SJSA1 (cell line): ENCODE measurements around the gene ATP9A. TPM values are rescaled to one million over a fixed set of nuclear protein-coding genes. Genes with fewer than 3 reads are reported as not detected.

Source experiments
- DNase-seq, 2 experiments: peaks; one replicate each; pipeline ENCODE4 v3.0.0-alpha.2; 2015 to 2020; ENCODE audit warnings: low spot score in 2 of 2, low read depth in 1 of 2
- H3K27ac ChIP-seq: fragments of 250-450 bp; sonication (Bioruptor Pico); 2 replicates; pipeline ENCODE4 v1.5.1; 2020; ENCODE audit warnings: mild to moderate bottlenecking, moderate library complexity
- H3K27me3 ChIP-seq: fragments of 250-450 bp; sonication (Bioruptor Pico); replicated peaks from 2 replicates; pipeline ENCODE4 v1.5.1; 2020; ENCODE audit warnings: mild to moderate bottlenecking, moderate library complexity
- H3K36me3 ChIP-seq: fragments of 250-450 bp; sonication (Bioruptor Pico); 2 replicates; pipeline ENCODE4 v1.5.1; 2020; ENCODE audit warnings: mild to moderate bottlenecking
- H3K4me1 ChIP-seq: fragments of 250-450 bp; sonication (Bioruptor Pico); replicated peaks from 2 replicates; pipeline ENCODE4 v1.6.1; 2021; ENCODE audit warnings: mild to moderate bottlenecking
- H3K4me3 ChIP-seq: fragments of 250-450 bp; sonication (Bioruptor Pico); 2 replicates; pipeline ENCODE4 v1.5.1; 2020; ENCODE audit warnings: mild to moderate bottlenecking
- H3K9me3 ChIP-seq: fragments of 250-450 bp; sonication (Bioruptor Pico); replicated peaks from 2 replicates; pipeline ENCODE4 v1.5.1; 2020; ENCODE audit warnings: mild to moderate bottlenecking
- total RNA-seq: library from RNA; depleted of rRNA; stranded (reverse); fragments of >200 nt; shearing (Covaris generic); gene quantifications from 2 replicates; pipeline ENCODE4 v1.2.3, GENCODE V29; 2014

ATP9A gene
- total RNA-seq, 1 experiment from 2014 or later = 5.9 TPM

DNA sequence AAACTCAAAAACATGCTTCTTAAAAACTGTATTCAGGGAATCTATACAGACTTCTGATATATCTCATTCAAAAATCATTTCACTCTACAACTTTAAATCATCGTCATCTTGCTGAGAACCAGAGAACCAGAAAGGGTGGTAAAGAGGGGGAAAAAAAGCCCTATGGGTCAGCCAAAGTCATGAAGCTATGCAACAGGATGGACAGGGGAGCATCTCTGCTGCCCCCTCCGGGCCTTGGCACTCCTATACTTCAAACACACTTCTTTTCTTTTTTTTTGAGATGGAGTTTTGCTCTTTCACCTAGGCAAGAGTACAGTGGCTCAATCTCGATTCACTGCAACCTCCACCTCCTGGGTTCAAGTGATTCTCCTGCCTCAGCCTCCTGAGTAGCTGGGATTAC lies 152.1 kb downstream of the ATP9A start:
- no peaks in the 10 kb centered on the region for H3K4me1 ChIP-seq
- no peak overlapping the region for H3K27ac ChIP-seq
- no peak for DNase-seq
- no peaks in the 10 kb centered on the region for H3K9me3 ChIP-seq
- no peaks in the 10 kb centered on the region for H3K36me3 ChIP-seq
- H3K4me3 ChIP-seq = no peak overlapping the region
- H3K27me3 ChIP-seq = no peaks in the 10 kb centered on the region

GRCh38 chr20:51614687-51615086 lies 153.5 kb downstream of the ATP9A start:
- Histone ChIP-seq H3K4me1 (no peaks in the 10 kb centered on the region), H3K4me3 (no peak overlapping the region), H3K9me3 (no peaks in the 10 kb centered on the region), H3K36me3 (no peaks in the 10 kb centered on the region), H3K27me3 (no peaks in the 10 kb centered on the region), H3K27ac (no peak overlapping the region)
- DNase-seq = no peak

DNA sequence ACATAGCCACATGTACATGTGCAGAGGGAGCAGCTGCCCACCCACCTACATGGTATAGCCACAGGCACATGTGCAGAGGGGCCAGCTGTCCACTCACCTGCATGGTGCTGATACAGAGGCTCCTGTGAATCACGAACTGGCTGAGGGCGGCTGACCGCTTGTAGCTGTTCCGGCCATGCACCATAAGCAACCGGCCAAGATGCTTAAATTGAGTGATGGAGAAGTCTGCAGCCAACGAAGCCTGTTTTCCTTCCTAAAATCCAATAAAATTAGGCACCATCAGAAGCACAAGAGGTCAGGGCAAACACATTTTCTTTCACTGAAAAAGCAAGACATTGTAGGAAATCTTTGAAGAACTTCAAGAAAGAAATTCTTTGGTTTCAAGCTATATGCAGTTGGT lies 154.6 kb downstream of the ATP9A start:
- no peak overlapping the region for H3K27ac ChIP-seq
- DNase-seq = no peak
- H3K4me1 ChIP-seq = no peaks in the 10 kb centered on the region
- no peaks in the 10 kb centered on the region for H3K9me3 ChIP-seq
- no peak overlapping the region for H3K4me3 ChIP-seq
- no peaks in the 10 kb centered on the region for H3K27me3 ChIP-seq
- no peaks in the 10 kb centered on the region for H3K36me3 ChIP-seq

DNA sequence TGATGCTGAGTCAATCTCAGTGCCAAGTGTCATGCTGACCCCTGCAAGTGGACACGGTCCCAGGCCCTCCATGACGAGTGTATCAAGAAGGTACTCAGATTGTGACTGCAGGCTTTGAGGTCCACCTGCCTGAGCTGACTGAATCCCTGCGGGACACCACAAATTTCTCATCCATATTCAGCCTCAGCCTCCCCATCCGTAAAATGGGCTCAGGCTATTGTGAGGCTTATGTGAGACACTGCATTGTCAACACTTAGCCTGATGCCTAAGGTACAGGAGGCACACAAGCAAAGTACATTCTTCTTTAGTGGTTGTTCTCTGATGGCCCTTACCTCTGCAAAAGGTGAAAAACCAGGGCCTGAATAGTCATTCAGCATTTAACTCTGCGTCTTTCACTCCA lies 155.3 kb downstream of the ATP9A start:
- H3K9me3 ChIP-seq = no peaks in the 10 kb centered on the region
- no peaks in the 10 kb centered on the region for H3K27me3 ChIP-seq
- no peaks in the 10 kb centered on the region for H3K4me1 ChIP-seq
- no peak for DNase-seq
- no peaks in the 10 kb centered on the region for H3K36me3 ChIP-seq
- H3K27ac ChIP-seq = no peak overlapping the region
- no peak overlapping the region for H3K4me3 ChIP-seq

- Histone ChIP-seq H3K9me3 (no peaks in the 10 kb centered on the region), H3K4me3 (no peak overlapping the region), H3K27ac (no peak overlapping the region), H3K4me1 (no peaks in the 10 kb centered on the region), H3K36me3 (no peaks in the 10 kb centered on the region), H3K27me3 (no peaks in the 10 kb centered on the region)
- no peak for DNase-seq
These were observed 156.6 kb downstream of the ATP9A start for GRCh38 chr20:51611625-51611890.

DNA sequence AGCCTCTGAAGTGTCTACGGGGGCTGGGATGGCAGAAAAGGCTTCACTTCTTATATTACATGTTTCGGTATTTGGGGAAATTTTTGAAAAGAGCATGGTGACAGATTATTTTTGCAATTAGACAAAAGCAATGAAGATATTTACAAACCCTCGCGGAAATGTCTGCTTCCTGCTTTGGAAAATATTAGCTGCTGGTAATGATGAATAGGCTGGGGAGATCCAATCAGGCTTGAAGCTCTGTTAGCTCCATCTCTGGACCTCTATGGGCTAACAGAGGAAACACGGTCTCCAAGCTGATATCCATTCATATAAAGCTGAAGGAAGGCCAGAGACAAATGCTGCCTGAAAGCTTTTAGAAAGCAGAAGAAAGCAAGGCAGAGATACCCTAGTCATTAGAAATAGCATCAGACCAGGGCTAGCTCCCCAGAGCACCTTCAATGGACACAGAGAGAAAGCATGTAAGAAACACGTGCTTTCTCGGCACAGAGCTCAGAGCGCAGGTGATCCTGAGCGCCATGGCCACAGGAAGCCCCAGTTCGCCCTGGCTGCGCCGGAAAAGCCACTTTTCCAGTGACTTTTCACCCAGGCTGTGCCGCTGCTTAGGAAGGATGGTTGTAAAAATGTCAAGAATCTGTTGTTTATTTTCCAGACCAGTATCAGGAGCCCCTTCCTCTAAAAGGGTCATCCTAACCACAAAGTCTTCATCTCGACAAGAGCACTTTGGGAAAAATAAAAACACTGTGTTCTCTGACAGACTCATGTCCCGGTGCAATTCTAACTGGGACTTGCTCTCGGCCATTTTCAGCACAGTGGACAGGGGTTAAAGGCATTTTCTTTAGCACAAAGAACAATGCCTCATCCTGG lies 157.2 kb downstream of the ATP9A start:
- Histone ChIP-seq H3K4me3 (no peak overlapping the region), H3K9me3 (no peaks in the 10 kb centered on the region)

DNA sequence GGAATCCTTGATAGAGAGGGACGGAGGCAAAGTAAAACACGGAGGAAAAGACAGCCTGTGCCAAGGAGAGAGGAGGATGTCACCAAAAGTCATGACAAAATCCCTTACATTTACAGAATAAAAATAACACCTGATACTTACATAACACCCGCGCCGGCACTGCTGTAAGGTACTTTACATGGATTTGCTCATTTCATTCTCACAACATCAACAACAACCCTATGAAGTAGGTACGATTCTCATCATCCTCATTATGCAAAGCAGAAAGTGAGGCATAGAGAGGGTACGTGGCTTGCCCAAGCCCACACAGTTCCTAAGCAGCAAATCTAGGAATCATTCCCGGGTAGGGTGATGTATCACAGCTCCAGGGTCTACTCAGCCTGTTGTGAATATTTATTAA lies 158.1 kb downstream of the ATP9A start:
- no peak overlapping the region for H3K4me3 ChIP-seq
- H3K4me1 ChIP-seq = no peaks in the 10 kb centered on the region
- no peaks in the 10 kb centered on the region for H3K27me3 ChIP-seq
- no peaks in the 10 kb centered on the region for H3K9me3 ChIP-seq
- DNase-seq = no peak
- no peak overlapping the region for H3K27ac ChIP-seq
- H3K36me3 ChIP-seq = no peaks in the 10 kb centered on the region

More for the DNA sequence above, 157.2 kb downstream of the ATP9A start:
- no peaks in the 10 kb centered on the region for H3K27me3 ChIP-seq
- H3K4me1 ChIP-seq = no peaks in the 10 kb centered on the region
- H3K27ac ChIP-seq = no peak overlapping the region
- DNase-seq = no peak
- no peaks in the 10 kb centered on the region for H3K36me3 ChIP-seq

- H3K27me3 ChIP-seq = no peaks in the 10 kb centered on the region
- no peak for DNase-seq
- H3K27ac ChIP-seq = no peak overlapping the region
- no peaks in the 10 kb centered on the region for H3K9me3 ChIP-seq
- H3K36me3 ChIP-seq = no peaks in the 10 kb centered on the region
- H3K4me3 ChIP-seq = no peak overlapping the region
- H3K4me1 ChIP-seq = no peaks in the 10 kb centered on the region
These were observed 158.9 kb downstream of the ATP9A start for GRCh38 chr20:51609251-51609650.

- Histone ChIP-seq H3K27ac (no peak overlapping the region), H3K4me1 (no peaks in the 10 kb centered on the region), H3K36me3 (no peaks in the 10 kb centered on the region), H3K9me3 (no peaks in the 10 kb centered on the region), H3K4me3 (no peak overlapping the region), H3K27me3 (no peaks in the 10 kb centered on the region)
- DNase-seq = no peak
These were observed 160.1 kb downstream of the ATP9A start for GRCh38 chr20:51608061-51608460.

DNA sequence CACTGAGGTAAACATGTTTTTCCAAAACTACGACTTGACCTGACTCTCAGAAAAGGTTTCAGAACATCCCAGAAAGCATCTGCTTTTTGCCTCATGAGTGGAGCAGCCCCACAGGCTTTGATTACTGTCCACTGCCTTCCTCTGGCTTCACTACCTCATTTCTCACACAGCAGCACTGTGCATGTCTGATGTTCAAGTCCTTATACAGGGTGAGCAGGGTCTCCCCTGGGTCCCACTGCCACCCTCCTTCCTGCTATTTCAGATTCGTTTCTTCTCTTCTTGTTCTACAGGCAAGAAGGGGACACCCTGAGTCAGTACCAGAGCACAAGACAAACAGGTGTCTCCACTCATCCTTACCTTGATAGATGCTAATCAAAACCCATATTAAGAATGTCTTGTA lies 161.0 kb downstream of the ATP9A start:
- Histone ChIP-seq H3K36me3 (no peaks in the 10 kb centered on the region), H3K27ac (no peak overlapping the region), H3K9me3 (no peaks in the 10 kb centered on the region), H3K27me3 (no peaks in the 10 kb centered on the region), H3K4me1 (no peaks in the 10 kb centered on the region), H3K4me3 (no peak overlapping the region)
- no peak for DNase-seq

- no peak for DNase-seq
- no peaks in the 10 kb centered on the region for H3K27me3 ChIP-seq
- H3K4me3 ChIP-seq = no peak overlapping the region
- no peak overlapping the region for H3K27ac ChIP-seq
- H3K36me3 ChIP-seq = no peaks in the 10 kb centered on the region
- no peaks in the 10 kb centered on the region for H3K4me1 ChIP-seq
- no peaks in the 10 kb centered on the region for H3K9me3 ChIP-seq
These were observed 163.3 kb downstream of the ATP9A start for GRCh38 chr20:51604851-51605250.

- no peak overlapping the region for H3K27ac ChIP-seq
- no peaks in the 10 kb centered on the region for H3K27me3 ChIP-seq
- no peaks in the 10 kb centered on the region for H3K9me3 ChIP-seq
- DNase-seq = no peak
- H3K4me1 ChIP-seq = no peaks in the 10 kb centered on the region
- H3K4me3 ChIP-seq = no peak overlapping the region
- H3K36me3 ChIP-seq = no peaks in the 10 kb centered on the region
These were observed 166.1 kb downstream of the ATP9A start for GRCh38 chr20:51602131-51602530.

- no peak for DNase-seq
- no peaks in the 10 kb centered on the region for H3K9me3 ChIP-seq
These were observed 167.2 kb downstream of the ATP9A start for GRCh38 chr20:51600950-51601349.

GRCh38 chr20:51600016-51600420 lies 168.2 kb downstream of the ATP9A start:
- Histone ChIP-seq H3K36me3 (no peaks in the 10 kb centered on the region), H3K27me3 (no peaks in the 10 kb centered on the region), H3K9me3 (no peaks in the 10 kb centered on the region), H3K27ac (no peak overlapping the region), H3K4me1 (no peaks in the 10 kb centered on the region), H3K4me3 (no peak overlapping the region)
- no peak for DNase-seq

More at GRCh38 chr20:51600950-51601349, 167.2 kb downstream of the ATP9A start:
- Histone ChIP-seq H3K27me3 (no peaks in the 10 kb centered on the region), H3K4me1 (no peaks in the 10 kb centered on the region), H3K36me3 (no peaks in the 10 kb centered on the region), H3K27ac (no peak overlapping the region), H3K4me3 (no peak overlapping the region)

GRCh38 chr20:51598556-51598955 lies 169.6 kb downstream of the ATP9A start:
- H3K4me3 ChIP-seq = no peak overlapping the region
- no peaks in the 10 kb centered on the region for H3K27me3 ChIP-seq
- no peaks in the 10 kb centered on the region for H3K36me3 ChIP-seq
- H3K4me1 ChIP-seq = no peaks in the 10 kb centered on the region
- H3K9me3 ChIP-seq = no peaks in the 10 kb centered on the region
- DNase-seq = no peak
- H3K27ac ChIP-seq = no peak overlapping the region
